Lower lobe of right lung (tissue), 2 donors: ENCODE measurements around the gene PROCA1. TPM values are rescaled to one million over a fixed set of nuclear protein-coding genes. Genes with fewer than 3 reads are reported as not detected.
"Not testable (repeated sequence)": the region's sequence is repeated elsewhere in the genome, so short reads cannot be mapped to it uniquely, and the experiment has no call there.

ENCODE experiments used
- ATAC-seq, 2 donors: fragments of 200-7000 bp; cut with Tn5 transposase; one replicate each; pipeline ENCODE4 v1.9.1; 2020 to 2022; ENCODE audit warnings: mild to moderate bottlenecking in 2 of 2, moderate library complexity in 2 of 2
- DNase-seq: peaks from one replicate; pipeline ENCODE4 v3.0.0-alpha.2; 2020
- H3K27ac ChIP-seq: fragments of 200-600 bp; one replicate; pipeline ENCODE4 v1.8.0; 2022
- H3K27me3 ChIP-seq: fragments of 200-600 bp; one replicate; pipeline ENCODE4 v1.8.0; 2022; ENCODE audit warnings: low read depth
- H3K36me3 ChIP-seq: fragments of 200-600 bp; one replicate; pipeline ENCODE4 v1.8.0; 2022; ENCODE audit warnings: mild to moderate bottlenecking
- H3K4me1 ChIP-seq: fragments of 200-600 bp; one replicate; pipeline ENCODE4 v1.8.0; 2022
- H3K4me3 ChIP-seq: fragments of 200-600 bp; one replicate; pipeline ENCODE4 v1.8.0; 2022; ENCODE audit warnings: mild to moderate bottlenecking
- H3K9me3 ChIP-seq: fragments of 200-600 bp; one replicate; pipeline ENCODE4 v1.8.0; 2022
- CTCF ChIP-seq: fragments of 200-600 bp; IDR thresholded peaks from one replicate; pipeline ENCODE4 v1.8.0; 2022; ENCODE audit warnings: antibody characterized with exemption, mild to moderate bottlenecking
- intact Hi-C: fragments of 100-400 bp; cut with DNase I; formaldehyde crosslinking; loops from one replicate; pipeline ENCODE4 v1.11.0; 2022
- total RNA-seq: library from RNA; stranded (reverse); fragmentation: NEBNext Ultra II Directional; extraction: Animal tissue kit (Norgen Biotek cat#: 25700); gene quantifications from one replicate; pipeline ENCODE4 v1.2.1, GENCODE V29; 2021
- donor health status: DM: no; HTN: yes; CAD: no; lungs with severe emphysema.

PROCA1 gene
- total RNA-seq, 1 donor from 2014 or later, result 4.4 TPM

- DNase-seq (no peak), ATAC-seq (no peak)
- no peak for TF ChIP-seq CTCF
- H3K4me3 ChIP-seq, result peak overlapping the region; percentile 85
- H3K36me3 ChIP-seq, result peaks cover 39% of the 10 kb centered on the region
- H3K4me1 ChIP-seq, result peaks cover 78% of the 10 kb centered on the region
- intact Hi-C loops, result no loop called here
- no peaks in the 10 kb centered on the region for H3K9me3 ChIP-seq
- peak overlapping the region; percentile 81 for H3K27ac ChIP-seq
- no peaks in the 10 kb centered on the region for H3K27me3 ChIP-seq
These were observed 12.9 kb upstream of the PROCA1 start for GRCh38 chr17:28724500-28725165.

- DNase-seq, ATAC-seq, H3K27me3 ChIP-seq, intact Hi-C loops, H3K9me3 ChIP-seq: not testable (repeated sequence)
- H3K4me3 ChIP-seq, result peak overlapping the region; percentile 85
- peaks cover 39% of the 10 kb centered on the region for H3K36me3 ChIP-seq
- H3K4me1 ChIP-seq, result peaks cover 74% of the 10 kb centered on the region
- H3K27ac ChIP-seq, result peak overlapping the region; percentile 81
These were observed 12.3 kb upstream of the PROCA1 start for GRCh38 chr17:28723836-28724499.

DNA sequence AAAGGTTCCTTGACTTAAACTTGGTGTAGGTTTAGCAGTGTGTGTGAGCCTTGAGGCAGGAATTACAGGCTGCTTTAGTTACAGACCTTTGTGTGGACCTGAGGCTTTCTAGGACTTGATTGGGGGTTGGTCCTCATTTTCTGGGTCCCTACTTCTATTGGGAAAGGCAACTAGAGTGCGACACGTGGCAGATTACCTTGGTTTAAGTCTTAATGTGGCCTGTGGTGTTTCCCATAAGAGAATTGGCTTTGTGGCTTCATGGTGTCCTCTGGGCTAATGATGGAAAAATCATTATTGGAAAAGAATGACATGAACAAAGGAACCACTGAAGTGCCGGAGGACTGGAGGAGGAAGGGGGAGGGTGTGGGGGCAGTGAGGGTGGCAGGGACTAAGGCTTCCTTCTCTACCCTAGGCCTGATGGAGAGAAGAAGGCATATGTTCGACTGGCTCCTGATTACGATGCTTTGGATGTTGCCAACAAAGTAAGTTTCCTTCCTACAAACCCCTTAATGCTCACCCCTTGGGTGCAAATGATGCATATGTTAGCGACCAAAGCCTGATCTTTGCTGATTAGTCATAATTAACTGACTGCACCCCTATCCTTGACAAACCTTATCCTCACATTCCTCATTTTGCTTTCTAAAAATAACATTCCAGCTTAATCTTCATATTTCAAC, 11.6 kb upstream of the PROCA1 start:
- Histone ChIP-seq H3K27me3 (no peaks in the 10 kb centered on the region), H3K9me3 (no peaks in the 10 kb centered on the region), H3K4me1 (peaks cover 79% of the 10 kb centered on the region), H3K27ac (peak overlapping the region; percentile 4), H3K4me3 (no peak overlapping the region), H3K36me3 (peaks cover 39% of the 10 kb centered on the region)
- no peak for ATAC-seq
- DNase-seq, result no peak
- no peak for TF ChIP-seq CTCF
- intact Hi-C loops, result no loop called here

DNA sequence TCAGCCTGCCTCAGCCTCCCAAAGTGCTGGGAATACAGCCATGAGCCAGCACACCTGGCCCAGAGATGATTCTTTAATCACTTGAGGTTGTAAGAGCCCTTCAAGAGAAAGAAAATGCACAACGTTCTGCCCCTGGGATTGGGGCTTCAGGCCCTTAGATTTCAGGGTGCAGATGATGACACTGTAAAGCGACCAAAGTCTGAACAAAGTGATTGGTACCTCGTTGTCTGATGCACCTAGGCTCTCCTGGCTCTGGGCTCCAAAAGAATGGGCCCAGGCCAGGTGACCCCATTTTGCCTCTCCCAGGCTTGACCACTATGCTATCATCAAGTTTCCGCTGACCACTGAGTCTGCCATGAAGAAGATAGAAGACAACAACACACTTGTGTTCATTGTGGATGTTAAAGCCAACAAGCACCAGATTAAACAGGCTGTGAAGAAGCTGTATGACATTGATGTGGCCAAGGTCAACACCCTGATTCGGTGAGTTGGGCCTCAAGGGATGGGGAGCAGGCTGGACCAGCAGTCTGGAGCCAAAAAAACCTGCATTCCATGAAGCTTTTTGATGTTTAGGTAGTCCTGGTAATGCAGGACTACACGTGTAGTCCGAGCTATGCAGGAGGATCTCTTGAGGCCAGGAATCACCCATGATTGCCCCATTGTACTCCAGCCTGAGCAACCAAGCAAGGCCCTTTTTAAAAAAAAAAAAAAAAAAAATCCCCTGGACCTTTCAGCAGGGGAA, 10.9 kb upstream of the PROCA1 start:
- intact Hi-C loops, result no loop called here
- H3K4me3 ChIP-seq, result peak overlapping the region; percentile 96

DNA sequence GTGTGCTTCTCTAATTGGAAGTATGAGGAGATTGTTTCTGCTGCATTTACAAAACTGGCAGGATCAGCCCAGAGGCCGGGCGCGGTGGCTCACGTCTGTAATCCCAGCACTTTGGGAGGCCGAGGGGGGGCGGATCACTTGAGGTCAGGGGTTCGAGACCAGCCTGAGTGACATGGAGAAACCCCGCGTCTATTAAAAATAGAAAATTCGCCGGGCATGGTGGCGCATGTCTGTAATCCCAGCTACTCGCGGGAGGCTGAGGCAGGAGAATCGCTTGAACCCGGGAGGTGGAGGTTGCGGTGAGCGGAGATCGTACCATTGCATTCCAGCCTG, 9.3 kb upstream of the PROCA1 start:
- DNase-seq, H3K27ac ChIP-seq, ATAC-seq, H3K9me3 ChIP-seq, intact Hi-C loops, H3K27me3 ChIP-seq: not testable (repeated sequence)
- Histone ChIP-seq H3K4me3 (peak overlapping the region; percentile 96), H3K4me1 (peaks cover 85% of the 10 kb centered on the region), H3K36me3 (peaks cover 39% of the 10 kb centered on the region)

More for the DNA sequence above, 10.9 kb upstream of the PROCA1 start:
- Histone ChIP-seq H3K4me1 (peaks cover 79% of the 10 kb centered on the region), H3K36me3 (peaks cover 39% of the 10 kb centered on the region), H3K27ac (no peak overlapping the region), H3K27me3 (no peaks in the 10 kb centered on the region), H3K9me3 (no peaks in the 10 kb centered on the region)
- ATAC-seq (no peak), DNase-seq (no peak)
- no peak for TF ChIP-seq CTCF

DNA sequence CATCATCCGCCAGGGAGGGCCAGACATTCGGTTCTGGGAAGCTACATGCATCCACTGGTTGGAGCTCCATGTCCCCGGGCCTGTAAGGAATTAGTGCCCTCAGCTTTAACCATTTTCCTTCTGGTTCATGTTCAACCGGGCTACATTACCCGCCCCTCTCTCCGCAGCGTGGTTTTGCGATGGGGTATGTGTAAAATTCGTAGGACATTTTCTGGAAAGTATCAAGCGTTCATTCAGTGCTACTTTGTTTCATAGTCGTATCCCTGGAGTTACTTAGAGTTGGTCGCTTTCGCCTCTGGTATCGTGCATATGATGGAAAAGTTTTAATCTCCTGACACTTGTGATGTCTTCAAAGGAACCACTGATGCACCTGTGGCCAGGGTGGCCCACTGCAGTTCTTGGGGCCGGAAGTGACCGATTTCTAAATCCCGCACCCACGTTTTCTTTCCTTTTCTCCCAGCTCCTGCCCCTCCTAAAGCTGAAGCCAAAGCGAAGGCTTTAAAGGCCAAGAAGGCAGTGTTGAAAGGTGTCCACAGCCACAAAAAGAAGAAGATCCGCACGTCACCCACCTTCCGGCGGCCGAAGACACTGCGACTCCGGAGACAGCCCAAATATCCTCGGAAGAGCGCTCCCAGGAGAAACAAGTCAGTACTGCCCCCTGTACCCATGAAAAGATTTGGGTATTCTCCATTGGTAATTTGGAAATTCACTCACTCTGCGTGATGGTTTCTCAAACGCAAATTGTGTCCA, 8.7 kb upstream of the PROCA1 start:
- H3K36me3 ChIP-seq, result peaks cover 44% of the 10 kb centered on the region
- no peaks in the 10 kb centered on the region for H3K27me3 ChIP-seq
- H3K4me3 ChIP-seq, result peak overlapping the region; percentile 96
- TF ChIP-seq CTCF, result no peak
- intact Hi-C loops, result no loop called here
- peaks cover 80% of the 10 kb centered on the region for H3K4me1 ChIP-seq
- no peaks in the 10 kb centered on the region for H3K9me3 ChIP-seq
- H3K27ac ChIP-seq, result peak overlapping the region; percentile 90
- DNase-seq (no peak), ATAC-seq (no peak)
